GM18867 (cell line): Measurements from ENCODE around the gene CHCHD10.

Experiments
- ATAC-seq: cut with Tn5 transposase; IDR thresholded peaks from one replicate; pipeline ENCODE4 v1.9.1; 2021; ENCODE audit warnings: mild to moderate bottlenecking, moderate library complexity; ENCODE audit not compliant: unreplicated experiment

Gene CHCHD10

GRCh38 chr22:23767673-23768548 lies at the start of gene CHCHD10:
Gene CHCHD10 (minus strand): TSS chr22:23767972. CDS start chr22:23767874, 98 bp downstream.
- ATAC-seq = peak; percentile 56

- no peak for ATAC-seq
Observed at GRCh38 chr22:23817146-23817545, 49.4 kb upstream of the CHCHD10 start.

GRCh38 chr22:23816156-23816976 lies 48.6 kb upstream of the CHCHD10 start:
- no peak for ATAC-seq

GRCh38 chr22:23815541-23816155 lies 47.9 kb upstream of the CHCHD10 start:
- no peak for ATAC-seq

GRCh38 chr22:23812378-23812777 lies 44.6 kb upstream of the CHCHD10 start:
- no peak for ATAC-seq

- no peak for ATAC-seq
Observed at GRCh38 chr22:23806837-23807236, 39.1 kb upstream of the CHCHD10 start.

GRCh38 chr22:23804781-23805291 lies 37.1 kb upstream of the CHCHD10 start:
- no peak for ATAC-seq

GRCh38 chr22:23803001-23803819 lies 35.4 kb upstream of the CHCHD10 start:
- no peak for ATAC-seq

GRCh38 chr22:23801886-23802377 lies 34.2 kb upstream of the CHCHD10 start:
- no peak for ATAC-seq

- peak; percentile 16 for ATAC-seq
Observed at GRCh38 chr22:23801238-23801821, 33.6 kb upstream of the CHCHD10 start.

- peak; percentile 32 for ATAC-seq
Observed at GRCh38 chr22:23800297-23801237, 32.8 kb upstream of the CHCHD10 start.

GRCh38 chr22:23796461-23796860 lies 28.7 kb upstream of the CHCHD10 start:
- ATAC-seq = no peak

GRCh38 chr22:23793326-23793725 lies 25.6 kb upstream of the CHCHD10 start:
- ATAC-seq = no peak

- no peak for ATAC-seq
Observed at GRCh38 chr22:23791738-23792645, 24.2 kb upstream of the CHCHD10 start.

- no peak for ATAC-seq
Observed at GRCh38 chr22:23790819-23791737, 23.3 kb upstream of the CHCHD10 start.

- ATAC-seq = no peak
Observed at GRCh38 chr22:23789638-23790037, 21.9 kb upstream of the CHCHD10 start.

- ATAC-seq = no peak
Observed at GRCh38 chr22:23789121-23789520, 21.3 kb upstream of the CHCHD10 start.
